ENCODE results near the gene CXCR3.
"Not testable (repeated sequence)": the region's sequence is repeated elsewhere in the genome, so short reads cannot be mapped to it uniquely, and the experiment has no call there.

Gene CXCR3

GRCh38 chrX:71618303-71618721, at the start of gene CXCR3:
TSS of gene CXCR3 (minus strand) at chrX:71618511. CDS start at chrX:71618449, 62 bp downstream.
- no peaks in the 10 kb centered on the region for H3K27me3 ChIP-seq (ENCODE audit: insufficient read depth, insufficient read length)
- no peak within 1 kb of the TSS for H3K4me3 ChIP-seq (ENCODE audit: insufficient read length, low read depth)
- no peak for TF ChIP-seq ZNF274 (IDR thresholded peaks at IDR 0.05; ENCODE audit: low read depth, low read length)
- no peak for TF ChIP-seq SUZ12 (IDR thresholded peaks at IDR 0.05; ENCODE audit: extremely low read depth, insufficient read depth, insufficient read length)
- TF ChIP-seq YY1 (IDR thresholded peaks at IDR 0.05; ENCODE audit: insufficient read depth, insufficient read length), result no peak
- no peaks in the 10 kb centered on the region for H3K36me3 ChIP-seq (ENCODE audit: insufficient read depth, insufficient read length, low read length)
- no peak within 1 kb of the TSS for H3K9ac ChIP-seq (ENCODE audit: insufficient read length, low read depth)
- H3K9me3 ChIP-seq (ENCODE audit: insufficient read depth, low read length), result no peaks in the 10 kb centered on the region
- H3K4me1 ChIP-seq (ENCODE audit: insufficient read depth, insufficient read length), result peaks cover 8% of the 10 kb centered on the region
- no peak for DNase-seq (ENCODE audit: low read depth, low spot score)

DNA sequence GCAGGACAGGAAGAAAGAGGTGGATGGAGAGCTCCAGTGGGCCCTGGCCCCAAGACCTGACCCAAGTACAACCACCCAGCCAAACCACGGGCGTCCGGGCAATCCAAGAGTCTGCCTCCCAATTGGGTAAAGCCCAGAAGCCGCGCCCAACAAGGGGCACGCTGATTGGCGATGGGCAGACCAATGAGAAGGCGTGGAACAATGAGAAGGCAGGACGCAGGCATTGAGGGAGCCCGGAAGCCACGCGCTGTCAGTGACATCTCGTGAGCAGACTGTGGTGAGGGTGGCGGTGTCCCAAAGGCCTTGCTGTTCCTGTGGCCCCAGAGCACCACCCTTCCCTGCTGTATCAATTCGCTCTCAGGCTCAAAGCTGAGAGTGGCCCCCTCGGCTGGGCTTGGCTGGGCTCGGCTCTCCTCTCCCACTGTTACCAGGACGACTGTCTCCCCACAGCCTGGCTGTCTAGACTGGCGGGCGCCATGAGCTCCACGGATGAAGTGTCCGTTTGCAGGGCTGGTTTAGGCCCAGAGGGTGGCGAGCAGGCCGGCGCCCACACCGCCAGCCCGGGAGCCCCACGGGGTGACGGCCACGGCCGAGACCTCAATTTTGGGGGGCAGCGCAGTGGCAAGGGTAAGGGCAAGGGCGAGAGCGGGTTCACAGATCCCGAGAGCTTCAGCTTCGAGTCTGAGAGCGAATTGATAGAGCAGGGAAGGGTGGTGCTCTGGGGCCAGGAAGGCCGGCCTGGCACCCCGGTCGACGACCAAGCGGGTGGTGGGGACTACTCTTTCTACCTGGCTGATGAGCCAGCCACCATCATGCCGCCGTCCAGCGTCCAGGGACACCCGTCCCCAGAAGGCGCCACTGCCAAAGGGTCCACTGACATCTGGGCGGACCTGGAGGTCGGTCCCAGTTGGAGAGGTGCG, 49.3 kb upstream of the CXCR3 start, which contains the start of gene LOC101059915:
Gene LOC101059915 (plus strand): TSS at position 219 of the 920 bp plus-strand sequence.
- no peak within 1 kb of the TSS for H3K9ac ChIP-seq (ENCODE audit: insufficient read length, low read depth)
- no peaks in the 10 kb centered on the region for H3K36me3 ChIP-seq (ENCODE audit: insufficient read depth, insufficient read length, low read length)
- no peak within 1 kb of the TSS for H3K4me3 ChIP-seq (ENCODE audit: insufficient read length, low read depth)
- TF ChIP-seq ZNF274 (IDR thresholded peaks at IDR 0.05; ENCODE audit: low read depth, low read length) (no peak), SUZ12 (IDR thresholded peaks at IDR 0.05; ENCODE audit: extremely low read depth, insufficient read depth, insufficient read length) (no peak), YY1 (IDR thresholded peaks at IDR 0.05; ENCODE audit: insufficient read depth, insufficient read length) (no peak)
- peaks cover 4% of the 10 kb centered on the region for H3K4me1 ChIP-seq (ENCODE audit: insufficient read depth, insufficient read length)
- no peaks in the 10 kb centered on the region; the same call in 1 of the 2 replicates for H3K9me3 ChIP-seq (ENCODE audit: insufficient read depth, low read length)
- H3K27me3 ChIP-seq (ENCODE audit: insufficient read depth, insufficient read length), result peaks cover 5% of the 10 kb centered on the region
- DNase-seq (ENCODE audit: low read depth, low spot score), result no peak

DNA sequence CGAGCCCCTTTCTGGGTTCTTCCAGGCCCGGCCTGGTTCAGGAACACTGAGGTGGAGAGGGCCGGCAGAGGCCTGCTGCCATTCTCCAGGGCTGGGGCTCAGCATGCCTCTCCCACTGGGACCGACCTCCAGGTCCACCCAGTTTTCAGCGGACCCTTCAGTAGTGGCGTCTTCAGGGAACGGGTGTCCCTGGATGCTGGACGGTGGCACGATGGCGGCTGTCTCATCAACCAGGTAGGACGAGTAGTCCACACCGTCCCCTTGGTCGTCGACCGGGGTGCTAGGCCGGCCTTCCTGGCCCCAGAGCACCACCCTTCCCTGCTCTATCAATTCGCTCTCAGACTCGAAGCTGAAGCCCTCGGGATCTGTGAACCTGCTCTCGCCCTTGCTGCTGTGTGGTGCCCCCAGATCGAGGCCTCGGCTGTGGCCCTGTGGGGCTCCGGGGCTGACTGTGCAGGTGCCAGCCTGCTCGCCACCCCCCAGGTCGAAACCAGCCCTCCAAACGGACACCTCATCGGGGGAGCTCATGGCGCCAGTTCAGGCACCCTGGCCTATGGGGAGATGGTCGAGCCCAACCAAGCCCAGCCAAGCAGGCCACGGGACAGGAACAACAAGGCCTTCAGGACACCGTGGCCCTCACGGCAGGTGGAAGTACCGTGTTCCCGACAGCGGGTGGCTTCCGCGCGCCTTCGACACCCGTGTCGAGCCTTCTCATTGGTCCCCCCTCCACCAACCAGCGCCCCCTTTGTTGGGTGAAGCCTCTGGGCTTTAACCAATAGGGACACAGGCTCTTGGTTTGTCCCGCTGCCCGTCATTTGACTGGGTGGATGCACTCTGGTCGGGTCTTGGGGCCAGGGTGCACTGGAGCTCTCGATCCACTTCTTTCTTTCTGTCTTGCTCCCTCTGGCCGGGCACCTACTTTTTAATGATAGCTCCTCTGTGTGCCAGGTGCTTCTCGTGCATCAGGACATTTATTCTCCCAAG, 48.2 kb upstream of the CXCR3 start:
- Histone ChIP-seq H3K4me3 (ENCODE audit: insufficient read length, low read depth) (no peak overlapping the region), H3K27me3 (ENCODE audit: insufficient read depth, insufficient read length) (peaks cover 5% of the 10 kb centered on the region), H3K9ac (ENCODE audit: insufficient read length, low read depth) (no peak overlapping the region), H3K36me3 (ENCODE audit: insufficient read depth, insufficient read length, low read length) (no peaks in the 10 kb centered on the region), H3K4me1 (ENCODE audit: insufficient read depth, insufficient read length) (peaks cover 4% of the 10 kb centered on the region), H3K9me3 (ENCODE audit: insufficient read depth, low read length) (no peaks in the 10 kb centered on the region; the same call in 1 of the 2 replicates)
- DNase-seq (ENCODE audit: low read depth, low spot score), result no peak
- no peak for TF ChIP-seq ZNF274 (IDR thresholded peaks at IDR 0.05; ENCODE audit: low read depth, low read length)
- TF ChIP-seq SUZ12 (IDR thresholded peaks at IDR 0.05; ENCODE audit: extremely low read depth, insufficient read depth, insufficient read length), result no peak
- no peak for TF ChIP-seq YY1 (IDR thresholded peaks at IDR 0.05; ENCODE audit: insufficient read depth, insufficient read length)

GRCh38 chrX:71665747-71666146, 47.4 kb upstream of the CXCR3 start:
- TF ChIP-seq SUZ12 (IDR thresholded peaks at IDR 0.05; ENCODE audit: extremely low read depth, insufficient read depth, insufficient read length) (no peak), YY1 (IDR thresholded peaks at IDR 0.05; ENCODE audit: insufficient read depth, insufficient read length) (no peak)
- Histone ChIP-seq H3K27me3 (ENCODE audit: insufficient read depth, insufficient read length) (peaks cover 5% of the 10 kb centered on the region), H3K36me3 (ENCODE audit: insufficient read depth, insufficient read length, low read length) (no peaks in the 10 kb centered on the region), H3K4me3 (ENCODE audit: insufficient read length, low read depth) (no peak overlapping the region), H3K4me1 (ENCODE audit: insufficient read depth, insufficient read length) (peaks cover 4% of the 10 kb centered on the region), H3K9me3 (ENCODE audit: insufficient read depth, low read length) (no peaks in the 10 kb centered on the region; the same call in 1 of the 2 replicates), H3K9ac (ENCODE audit: insufficient read length, low read depth) (no peak overlapping the region)
- DNase-seq (ENCODE audit: low read depth, low spot score), result no peak

DNA sequence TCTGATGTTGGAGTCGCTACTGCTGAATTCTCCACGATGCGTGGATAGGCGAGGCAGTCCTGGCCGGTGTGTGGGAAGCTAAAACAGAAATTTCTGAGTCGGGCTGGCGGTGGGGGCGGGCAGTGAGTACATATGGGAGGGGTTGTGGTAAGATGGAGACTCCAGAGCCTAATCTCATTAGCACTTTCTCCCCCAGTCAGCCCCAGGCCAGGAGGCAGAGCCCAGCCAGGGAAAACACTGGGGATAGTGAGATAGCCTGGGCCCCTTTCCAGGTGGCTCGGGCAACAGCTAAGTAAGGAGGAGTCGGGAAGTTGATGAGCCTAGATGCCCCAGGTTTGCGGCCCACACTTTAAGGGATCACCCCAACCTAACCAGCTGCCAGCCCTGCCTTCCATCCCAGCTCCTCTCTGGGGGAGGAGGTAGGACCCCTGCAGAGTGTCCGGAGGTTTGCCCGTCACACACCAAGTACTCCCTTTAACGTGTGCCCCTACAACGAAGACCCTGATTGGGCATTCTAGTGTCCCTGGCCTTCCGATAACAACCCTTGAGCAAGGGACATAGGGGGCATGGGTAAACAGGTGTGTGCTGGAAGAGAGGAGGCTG, 46.7 kb upstream of the CXCR3 start:
- H3K36me3 ChIP-seq (ENCODE audit: insufficient read depth, insufficient read length, low read length), result no peaks in the 10 kb centered on the region
- no peak overlapping the region for H3K9ac ChIP-seq (ENCODE audit: insufficient read length, low read depth)
- H3K4me3 ChIP-seq (ENCODE audit: insufficient read length, low read depth), result no peak overlapping the region
- DNase-seq (ENCODE audit: low read depth, low spot score), result no peak
- H3K9me3 ChIP-seq (ENCODE audit: insufficient read depth, low read length), result no peaks in the 10 kb centered on the region; the same call in 1 of the 2 replicates
- no peak for TF ChIP-seq ZNF274 (IDR thresholded peaks at IDR 0.05; ENCODE audit: low read depth, low read length)
- peaks cover 4% of the 10 kb centered on the region for H3K4me1 ChIP-seq (ENCODE audit: insufficient read depth, insufficient read length)
- peaks cover 5% of the 10 kb centered on the region for H3K27me3 ChIP-seq (ENCODE audit: insufficient read depth, insufficient read length)

- DNase-seq (ENCODE audit: low read depth, low spot score), result peak; percentile 35
These were observed 45.9 kb upstream of the CXCR3 start for GRCh38 chrX:71664202-71664601.

GRCh38 chrX:71663238-71663637, 44.9 kb upstream of the CXCR3 start:
- not testable (repeated sequence) for DNase-seq (ENCODE audit: low read depth, low spot score); H3K27me3 ChIP-seq (ENCODE audit: insufficient read depth, insufficient read length); H3K9ac ChIP-seq (ENCODE audit: insufficient read length, low read depth); H3K4me1 ChIP-seq (ENCODE audit: insufficient read depth, insufficient read length); H3K9me3 ChIP-seq (ENCODE audit: insufficient read depth, low read length); H3K36me3 ChIP-seq (ENCODE audit: insufficient read depth, insufficient read length, low read length); H3K4me3 ChIP-seq (ENCODE audit: insufficient read length, low read depth)

More at GRCh38 chrX:71664202-71664601, 45.9 kb upstream of the CXCR3 start:
- H3K4me1 ChIP-seq (ENCODE audit: insufficient read depth, insufficient read length); H3K9ac ChIP-seq (ENCODE audit: insufficient read length, low read depth); H3K27me3 ChIP-seq (ENCODE audit: insufficient read depth, insufficient read length); H3K36me3 ChIP-seq (ENCODE audit: insufficient read depth, insufficient read length, low read length); H3K4me3 ChIP-seq (ENCODE audit: insufficient read length, low read depth); H3K9me3 ChIP-seq (ENCODE audit: insufficient read depth, low read length): not testable (repeated sequence)

- H3K4me1 ChIP-seq (ENCODE audit: insufficient read depth, insufficient read length); H3K4me3 ChIP-seq (ENCODE audit: insufficient read length, low read depth); H3K9ac ChIP-seq (ENCODE audit: insufficient read length, low read depth); H3K36me3 ChIP-seq (ENCODE audit: insufficient read depth, insufficient read length, low read length); DNase-seq (ENCODE audit: low read depth, low spot score); H3K9me3 ChIP-seq (ENCODE audit: insufficient read depth, low read length); H3K27me3 ChIP-seq (ENCODE audit: insufficient read depth, insufficient read length): not testable (repeated sequence)
These were observed 44.3 kb upstream of the CXCR3 start for GRCh38 chrX:71662654-71663053.
